ENCODE measurements around the gene PTMS.

Gene PTMS

GRCh38 chr12:6778574-6779550 lies 12.7 kb downstream of the PTMS start:
- peak; percentile 85 for DNase-seq (ENCODE audit: extremely low read depth, low read depth)
- TF ChIP-seq, protein P1, sequence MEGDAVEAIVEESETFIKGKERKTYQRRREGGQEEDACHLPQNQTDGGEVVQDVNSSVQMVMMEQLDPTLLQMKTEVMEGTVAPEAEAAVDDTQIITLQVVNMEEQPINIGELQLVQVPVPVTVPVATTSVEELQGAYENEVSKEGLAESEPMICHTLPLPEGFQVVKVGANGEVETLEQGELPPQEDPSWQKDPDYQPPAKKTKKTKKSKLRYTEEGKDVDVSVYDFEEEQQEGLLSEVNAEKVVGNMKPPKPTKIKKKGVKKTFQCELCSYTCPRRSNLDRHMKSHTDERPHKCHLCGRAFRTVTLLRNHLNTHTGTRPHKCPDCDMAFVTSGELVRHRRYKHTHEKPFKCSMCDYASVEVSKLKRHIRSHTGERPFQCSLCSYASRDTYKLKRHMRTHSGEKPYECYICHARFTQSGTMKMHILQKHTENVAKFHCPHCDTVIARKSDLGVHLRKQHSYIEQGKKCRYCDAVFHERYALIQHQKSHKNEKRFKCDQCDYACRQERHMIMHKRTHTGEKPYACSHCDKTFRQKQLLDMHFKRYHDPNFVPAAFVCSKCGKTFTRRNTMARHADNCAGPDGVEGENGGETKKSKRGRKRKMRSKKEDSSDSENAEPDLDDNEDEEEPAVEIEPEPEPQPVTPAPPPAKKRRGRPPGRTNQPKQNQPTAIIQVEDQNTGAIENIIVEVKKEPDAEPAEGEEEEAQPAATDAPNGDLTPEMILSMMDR (IDR thresholded peaks at IDR 0.05; ENCODE audit: low read depth, low read length) = peak; percentile 97

- no peak for DNase-seq (ENCODE audit: extremely low read depth, low read depth)
- TF ChIP-seq, protein P1 (IDR thresholded peaks at IDR 0.05; ENCODE audit: low read depth, low read length) = no peak
Observed at GRCh38 chr12:6779708-6780432, 13.7 kb downstream of the PTMS start.

DNA sequence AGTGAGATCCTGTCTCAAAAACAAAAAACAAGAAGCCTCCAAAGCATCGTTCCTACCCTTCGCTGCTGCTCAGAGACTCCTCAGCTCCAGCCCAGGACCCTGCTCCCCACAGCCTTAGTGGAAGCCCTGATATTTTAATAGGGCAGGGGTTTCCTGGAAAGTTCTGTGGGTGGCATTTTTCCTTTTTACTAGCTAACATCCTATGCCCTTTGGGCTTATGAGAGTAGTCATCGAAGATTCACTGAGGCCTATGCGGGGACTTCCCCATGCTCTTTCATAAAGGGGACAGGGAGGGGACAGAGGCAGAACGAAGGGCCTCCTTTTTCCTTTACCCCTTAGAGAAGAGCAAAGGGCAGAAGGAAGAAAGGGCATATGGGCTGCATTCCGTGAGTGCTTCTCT lies 14.4 kb downstream of the PTMS start:
- no peak for DNase-seq (ENCODE audit: extremely low read depth, low read depth)
- TF ChIP-seq, protein P1 (IDR thresholded peaks at IDR 0.05; ENCODE audit: low read depth, low read length) = no peak

DNA sequence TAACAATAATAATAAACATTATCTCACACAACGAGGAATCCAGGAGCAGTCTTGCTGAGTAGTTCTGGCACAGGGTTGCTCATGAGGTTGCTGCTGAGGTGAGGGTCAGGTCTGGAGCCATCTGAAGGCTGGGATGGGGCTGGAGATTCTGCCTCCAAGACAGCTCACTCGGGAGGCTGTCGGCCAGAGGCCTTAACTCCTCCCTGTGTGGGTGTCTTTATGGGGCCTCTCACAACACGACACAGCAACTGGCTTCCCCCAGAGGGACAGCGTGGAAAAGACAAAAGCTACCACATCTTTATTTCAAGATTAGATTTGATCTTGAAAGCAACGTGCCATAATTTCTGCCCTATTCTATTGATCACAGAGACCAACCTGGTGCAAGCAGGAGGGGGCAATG lies 16.0 kb downstream of the PTMS start:
- TF ChIP-seq, protein P1 (IDR thresholded peaks at IDR 0.05; ENCODE audit: low read depth, low read length) = no peak
- DNase-seq (ENCODE audit: extremely low read depth, low read depth) = no peak

- TF ChIP-seq, protein P1 (IDR thresholded peaks at IDR 0.05; ENCODE audit: low read depth, low read length) = no peak
- DNase-seq (ENCODE audit: extremely low read depth, low read depth) = no peak
Observed at GRCh38 chr12:6782850-6783566, 16.8 kb downstream of the PTMS start.

- no peak for DNase-seq (ENCODE audit: extremely low read depth, low read depth)
- TF ChIP-seq, protein P1 (IDR thresholded peaks at IDR 0.05; ENCODE audit: low read depth, low read length) = no peak
Observed at GRCh38 chr12:6783828-6784227, 17.7 kb downstream of the PTMS start.

Measured in AG09319 (cell line).